22Rv1 (cell line): ENCODE results near the gene TRIP12.

Experiments
- H3K27ac ChIP-seq: fragments of 450-650 bp; 2 replicates; pipeline ENCODE4 v1.5.1; 2017
- ZFX ChIP-seq: fragments of 450-650 bp; IDR thresholded peaks from 2 replicates; pipeline ENCODE4 v1.6.1; 2017; ENCODE audit warnings: antibody characterized with exemption, borderline replicate concordance
- TF ChIP-seq, protein P1 (sequence below): fragments of 450-650 bp; IDR thresholded peaks from 2 replicates; pipeline ENCODE4 v1.5.1; 2017; ENCODE audit warnings: mild to moderate bottlenecking

The TRIP12 gene

DNA sequence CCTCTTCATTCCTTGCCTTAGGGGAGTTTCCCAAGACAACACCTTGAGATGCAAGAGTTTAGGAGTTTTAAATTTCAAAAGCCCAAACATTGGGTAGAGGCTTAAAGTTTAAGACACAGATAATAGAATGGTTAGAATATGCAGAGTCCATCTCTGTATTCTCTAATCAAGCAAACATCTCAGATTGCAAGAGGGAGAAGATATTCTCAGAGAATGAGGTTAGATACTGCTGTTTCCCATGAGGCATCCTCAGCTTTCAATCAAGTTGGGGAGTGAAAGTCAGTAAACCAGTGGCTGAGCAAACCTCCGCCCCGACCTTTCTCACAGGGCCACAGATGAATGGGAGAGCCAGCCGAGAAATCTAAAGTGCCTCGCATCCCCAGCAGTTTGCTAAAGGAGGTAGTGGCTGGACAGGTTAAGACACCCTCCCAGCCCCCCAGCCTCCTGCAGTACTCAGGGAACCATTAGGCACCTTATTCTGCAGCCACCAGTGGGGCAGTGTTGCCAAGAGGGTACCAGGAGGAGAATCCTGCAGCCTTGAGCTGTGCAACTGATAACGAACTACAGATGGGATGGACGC, 30.5 kb upstream of the TRIP12 start:
- no peak overlapping the region for H3K27ac ChIP-seq
- TF ChIP-seq ZFX = no peak
- TF ChIP-seq, protein P1, sequence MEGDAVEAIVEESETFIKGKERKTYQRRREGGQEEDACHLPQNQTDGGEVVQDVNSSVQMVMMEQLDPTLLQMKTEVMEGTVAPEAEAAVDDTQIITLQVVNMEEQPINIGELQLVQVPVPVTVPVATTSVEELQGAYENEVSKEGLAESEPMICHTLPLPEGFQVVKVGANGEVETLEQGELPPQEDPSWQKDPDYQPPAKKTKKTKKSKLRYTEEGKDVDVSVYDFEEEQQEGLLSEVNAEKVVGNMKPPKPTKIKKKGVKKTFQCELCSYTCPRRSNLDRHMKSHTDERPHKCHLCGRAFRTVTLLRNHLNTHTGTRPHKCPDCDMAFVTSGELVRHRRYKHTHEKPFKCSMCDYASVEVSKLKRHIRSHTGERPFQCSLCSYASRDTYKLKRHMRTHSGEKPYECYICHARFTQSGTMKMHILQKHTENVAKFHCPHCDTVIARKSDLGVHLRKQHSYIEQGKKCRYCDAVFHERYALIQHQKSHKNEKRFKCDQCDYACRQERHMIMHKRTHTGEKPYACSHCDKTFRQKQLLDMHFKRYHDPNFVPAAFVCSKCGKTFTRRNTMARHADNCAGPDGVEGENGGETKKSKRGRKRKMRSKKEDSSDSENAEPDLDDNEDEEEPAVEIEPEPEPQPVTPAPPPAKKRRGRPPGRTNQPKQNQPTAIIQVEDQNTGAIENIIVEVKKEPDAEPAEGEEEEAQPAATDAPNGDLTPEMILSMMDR = no peak

DNA sequence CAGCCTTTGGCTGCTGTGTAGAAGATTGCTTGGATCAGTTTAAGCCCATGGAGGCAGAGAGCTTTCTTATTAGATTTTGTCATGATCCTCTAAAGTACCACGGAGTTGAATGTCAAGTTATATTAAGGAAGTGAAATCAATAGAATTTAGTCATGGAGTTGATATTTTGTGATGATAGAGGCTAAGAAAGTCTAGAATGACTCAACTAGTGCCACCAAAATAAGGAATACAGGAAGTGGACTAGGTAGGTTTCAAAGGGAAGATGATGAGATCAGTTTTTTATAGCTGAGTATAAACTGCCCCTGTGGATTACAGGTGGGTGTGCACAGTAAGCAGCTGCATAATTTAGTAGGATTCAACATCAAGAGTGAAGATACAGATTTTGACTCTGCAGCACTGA, 25.7 kb upstream of the TRIP12 start:
- no peak overlapping the region for H3K27ac ChIP-seq
- no peak for TF ChIP-seq ZFX
- TF ChIP-seq, protein P1 = no peak

GRCh38 chr2:229945975-229946374, 24.2 kb upstream of the TRIP12 start:
- TF ChIP-seq, protein P1 = no peak
- TF ChIP-seq ZFX = no peak

GRCh38 chr2:229943770-229944449, 22.1 kb upstream of the TRIP12 start:
- H3K27ac ChIP-seq = no peak overlapping the region
- TF ChIP-seq ZFX = no peak
- TF ChIP-seq, protein P1 = no peak

More at GRCh38 chr2:229945975-229946374, 24.2 kb upstream of the TRIP12 start:
- H3K27ac ChIP-seq = no peak overlapping the region

DNA sequence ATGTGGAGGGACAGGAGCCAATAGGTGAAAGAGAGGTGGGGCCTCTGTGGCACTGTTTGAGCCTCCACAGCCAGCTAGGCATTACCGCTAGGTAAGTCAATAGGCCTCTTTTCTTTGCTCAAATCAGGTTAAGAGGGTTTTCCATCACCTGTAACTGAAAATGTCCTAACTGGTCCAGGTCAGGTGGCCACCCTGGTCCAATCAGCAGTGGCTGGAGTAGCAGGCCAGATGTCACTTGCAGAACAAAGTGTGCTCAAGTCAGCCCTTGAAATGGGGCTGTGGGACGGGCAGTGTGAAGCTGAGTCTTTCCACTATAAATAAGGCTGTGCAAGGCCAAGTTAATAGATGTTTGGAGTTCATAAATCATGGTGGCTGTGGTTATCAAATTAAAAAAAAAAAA, 21.4 kb upstream of the TRIP12 start:
- no peak for TF ChIP-seq ZFX
- TF ChIP-seq, protein P1 = no peak
- H3K27ac ChIP-seq = no peak overlapping the region

GRCh38 chr2:229942671-229943070, 20.9 kb upstream of the TRIP12 start:
- no peak overlapping the region for H3K27ac ChIP-seq
- TF ChIP-seq, protein P1 = no peak
- TF ChIP-seq ZFX = no peak

DNA sequence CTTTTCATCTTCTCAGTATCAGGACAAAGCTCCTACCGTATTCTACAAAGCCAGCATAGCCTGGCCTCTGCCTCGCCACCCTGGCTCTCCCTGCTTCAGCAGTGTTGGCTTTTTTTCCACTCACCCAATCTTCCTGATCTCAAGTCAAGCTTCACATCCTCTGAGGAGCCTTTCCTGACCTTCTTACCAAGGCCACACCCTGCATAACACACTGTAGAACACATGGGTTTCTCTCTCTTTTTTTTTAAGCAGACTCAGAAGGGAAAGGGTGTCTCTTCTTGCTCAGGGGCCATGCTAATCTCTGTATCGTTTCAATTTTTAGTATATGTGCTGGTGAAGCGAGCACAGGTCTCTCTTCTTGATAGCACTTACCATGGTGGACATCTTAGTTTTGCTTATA, 15.7 kb upstream of the TRIP12 start:
- TF ChIP-seq, protein P1 = no peak
- TF ChIP-seq ZFX = no peak
- H3K27ac ChIP-seq = no peak overlapping the region
